K562 (cell line): ENCODE results near the gene ARHGEF25. TPM values are rescaled to one million over a fixed set of nuclear protein-coding genes. Genes with fewer than 3 reads are reported as not detected.

ENCODE experiments used
- ATF4 ChIP-seq: fragments of 450-650 bp; formaldehyde crosslinking; IDR thresholded peaks from 2 replicates; pipeline ENCODE4 v1.4.0; 2022; ENCODE audit warnings: mild to moderate bottlenecking, moderate library complexity
- ATF7 ChIP-seq: fragments of 450-650 bp; IDR thresholded peaks from 2 replicates; pipeline ENCODE4 v1.7.1; 2014; ENCODE audit warnings: mild to moderate bottlenecking, moderate library complexity
- CHD1 ChIP-seq: fragments of 200-600 bp; sonication (generic); IDR thresholded peaks from one replicate; pipeline ENCODE4 v1.6.1; 2012; ENCODE audit warnings: mild to moderate bottlenecking, moderate library complexity, low read length, inconsistent platforms
- ELK1 ChIP-seq: sonication (generic); formaldehyde crosslinking; IDR thresholded peaks from 2 replicates; pipeline ENCODE4 v1.8.1; 2022; ENCODE audit warnings: missing genetic modification reagents
- ETV1 ChIP-seq: fragments of 450-650 bp; conservative IDR thresholded peaks from 2 replicates; pipeline ENCODE4 v1.6.1; 2016; ENCODE audit warnings: missing genetic modification characterization, control low read depth, low read depth, missing compliant biosample characterization
- FOXA3 ChIP-seq, 2 experiments: fragments of 450-650 bp in 1 of 2; sonication (generic) in 1 of 2; formaldehyde crosslinking; IDR thresholded peaks in 1 of 2; conservative IDR thresholded peaks in 1 of 2; 2 replicates each; pipeline versions ENCODE4 v1.4.0 to v1.8.0; 2020 to 2022; ENCODE audit warnings: mild to moderate bottlenecking in 2 of 2, missing genetic modification reagents in 1 of 2
- HDGF ChIP-seq: fragments of 450-650 bp; IDR thresholded peaks from 2 replicates; pipeline ENCODE4 v1.6.1; 2016
- KDM5B ChIP-seq: fragments of 200-600 bp; sonication (generic); IDR thresholded peaks from 2 replicates; pipeline ENCODE4 v1.6.1; 2012; ENCODE audit warnings: low read depth, mild to moderate bottlenecking, moderate library complexity, low read length, control low read depth, inconsistent platforms; ENCODE audit not compliant: insufficient replicate concordance
- L3MBTL2 ChIP-seq: fragments of 450-650 bp; IDR thresholded peaks from 2 replicates; pipeline ENCODE4 v1.6.1; 2016; ENCODE audit warnings: mild to moderate bottlenecking, moderate library complexity
- MAFG ChIP-seq: fragments of 450-650 bp; conservative IDR thresholded peaks from 2 replicates; pipeline ENCODE4 v1.6.1; 2016; ENCODE audit warnings: missing genetic modification characterization, missing compliant biosample characterization
- PTBP1 ChIP-seq: fragments of 200-400 bp; formaldehyde crosslinking; IDR thresholded peaks from 2 replicates; pipeline ENCODE4 v1.6.1; 2017; ENCODE audit warnings: low read depth, low read length
- RNF219 ChIP-seq: fragments of 250-450 bp; sonication (Bioruptor Pico); IDR thresholded peaks from 2 replicates; pipeline ENCODE4 v1.5.0; 2022; ENCODE audit warnings: mild to moderate bottlenecking
- RREB1 ChIP-seq: fragments of 250-450 bp; sonication (Bioruptor Pico); IDR thresholded peaks from 2 replicates; pipeline ENCODE4 v1.4.0; 2020
- ZBTB7A ChIP-seq: IDR thresholded peaks from 2 replicates; pipeline ENCODE4 v1.6.1; 2011; ENCODE audit warnings: low read depth, mild to moderate bottlenecking, low read length, moderate library complexity, borderline replicate concordance; ENCODE audit not compliant: control insufficient read depth
- ZNF277 ChIP-seq: fragments of 250-450 bp; sonication (Bioruptor Pico); IDR thresholded peaks from 2 replicates; pipeline ENCODE4 v1.8.0; 2022; ENCODE audit warnings: inconsistent platforms, mild to moderate bottlenecking, moderate library complexity, borderline replicate concordance
- polyA plus RNA-seq, 8 experiments: library from polyadenylated mRNA; depleted of rRNA in 4 of 8; stranded (reverse) in 5 of 8; unstranded in 3 of 8; fragments of >200 nt; fragmentation: Nextera tagmentation in 2 of 8; fragmentation: Illumina TruSeq in 1 of 8; extraction: Ambion mirVana in 2 of 8; extraction: Trizol in 1 of 8; gene quantifications; 2 replicates each; pipeline versions ENCODE4 v1.2.1 to v1.2.3, GENCODE V29; 2011 to 2014; ENCODE audit warnings: inconsistent platforms in 1 of 8, missing spikeins in 1 of 8
- total RNA-seq, 7 experiments: library from RNA; depleted of rRNA in 6 of 7; stranded (reverse); fragments of >200 nt in 6 of 7; fragmentation: Illumina TruSeq in 2 of 7; extraction: Trizol in 2 of 7; gene quantifications; 2 replicates each; pipeline versions ENCODE4 v1.2.1 to v1.2.3, GENCODE V29; 2011 to 2021; ENCODE audit warnings: low replicate concordance in 1 of 7

ARHGEF25 gene
- total and polyA plus RNA-seq, 9 of the 15 experiments (the other 6 are each of a cell fraction or from before 2014, with no cell fraction given) = 0.13 to 17.3 (median 11.6) TPM

- TF ChIP-seq ZNF277 (CRISPR knock-in tag) (no peak), ATF4 (no peak), ATF7 (0 out of 2 replicates have a peak, but pooled peaks have one; percentile 31), ETV1 (tag) (no peak), RREB1 (CRISPR knock-in tag) (no peak), RNF219 (CRISPR knock-in tag) (no peak), ZBTB7A (peak; percentile 61; the same call in 1 of the 2 replicates), KDM5B (peak; percentile 62), FOXA3 (CRISPR knock-in tag; conservative IDR thresholded peaks at IDR 0.05 in 1 of 2, IDR thresholded peaks at IDR 0.05 in 1 of 2) (no peak; a peak in 1 of 4 replicates), ELK1 (CRISPR knock-in tag) (no peak), HDGF (peak; percentile 54; the same call in 1 of the 2 replicates), L3MBTL2 (peak; percentile 27; the same call in 1 of the 2 replicates), MAFG (tag) (no peak), CHD1 (no peak), PTBP1 (no peak)
Observed at GRCh38 chr12:57611108-57611826, at the start of gene ARHGEF25 (continued).
